NCI-H187 treated with DMSO at 0.1 percent for 48 hours (cell line): ENCODE measurements around the gene GRIK4.

Experiments
- DNase-seq: peaks from one replicate; lab custom pipeline; 2025; lab: John Stamatoyannopoulos, UW

GRIK4 gene

GRCh38 chr11:120840661-120841060 lies 329.1 kb downstream of the GRIK4 start:
- no peak for DNase-seq

- DNase-seq = no peak
Observed at GRCh38 chr11:120841074-120841473, 329.5 kb downstream of the GRIK4 start.

- no peak for DNase-seq
Observed at GRCh38 chr11:120842195-120842594, 330.6 kb downstream of the GRIK4 start.

GRCh38 chr11:120853435-120853834 lies 341.9 kb downstream of the GRIK4 start:
- no peak for DNase-seq

GRCh38 chr11:120854988-120855387 lies 343.4 kb downstream of the GRIK4 start:
- DNase-seq = no peak

- DNase-seq = no peak
Observed at GRCh38 chr11:120857508-120857907, 346.0 kb downstream of the GRIK4 start.

- DNase-seq = no peak
Observed at GRCh38 chr11:120858740-120859139, 347.2 kb downstream of the GRIK4 start.

- no peak for DNase-seq
Observed at GRCh38 chr11:120859552-120860295, 348.2 kb downstream of the GRIK4 start.

GRCh38 chr11:120863359-120863758 lies 351.8 kb downstream of the GRIK4 start:
- no peak for DNase-seq

- no peak for DNase-seq
Observed at GRCh38 chr11:120867024-120867423, 355.5 kb downstream of the GRIK4 start.

- no peak for DNase-seq
Observed at GRCh38 chr11:120867531-120867930, 356.0 kb downstream of the GRIK4 start.

GRCh38 chr11:120867988-120868387 lies 356.4 kb downstream of the GRIK4 start:
- DNase-seq = no peak

GRCh38 chr11:120869097-120869496 lies 357.5 kb downstream of the GRIK4 start:
- no peak for DNase-seq

GRCh38 chr11:120869516-120870011 lies 358.0 kb downstream of the GRIK4 start:
- no peak for DNase-seq

GRCh38 chr11:120871194-120871593 lies 359.6 kb downstream of the GRIK4 start:
- no peak for DNase-seq

GRCh38 chr11:120871924-120872323 lies 360.4 kb downstream of the GRIK4 start:
- DNase-seq = no peak

- no peak for DNase-seq
Observed at GRCh38 chr11:120873966-120874735, 362.6 kb downstream of the GRIK4 start.

GRCh38 chr11:120875986-120876385 lies 364.4 kb downstream of the GRIK4 start:
- DNase-seq = no peak

GRCh38 chr11:120877746-120878365 lies 366.3 kb downstream of the GRIK4 start:
- DNase-seq = peak; percentile 58

GRCh38 chr11:120878781-120879180 lies 367.2 kb downstream of the GRIK4 start:
- DNase-seq = no peak

- no peak for DNase-seq
Observed at GRCh38 chr11:120880498-120881175, 369.1 kb downstream of the GRIK4 start.

GRCh38 chr11:120881596-120881995 lies 370.0 kb downstream of the GRIK4 start:
- DNase-seq = no peak
